ENCODE data around the gene ZDHHC13. TPM values are rescaled to one million over a fixed set of nuclear protein-coding genes. Genes with fewer than 3 reads are reported as not detected.

Gene ZDHHC13
- total RNA-seq, 2 donors from 2014 or later: 12.2 to 12.3 TPM

- Histone ChIP-seq H3K36me3 (no peaks in the 10 kb centered on the region), H3K27ac (no peak overlapping the region), H3K27me3 (replicated peaks; ENCODE audit: insufficient read depth) (no peaks in the 10 kb centered on the region), H3K9me3 (no peaks in the 10 kb centered on the region), H3K4me1 (replicated peaks) (no peaks in the 10 kb centered on the region), H3K4me3 (no peak overlapping the region)
- TF ChIP-seq CTCF (IDR thresholded peaks at IDR 0.05): no peak
- no peak for TF ChIP-seq POLR2AphosphoS5 (IDR thresholded peaks at IDR 0.05)
- no peak for TF ChIP-seq POLR2A (IDR thresholded peaks at IDR 0.05)
- WGBS: 89% methylated on average over 3 of the region's 3 CpGs
- intact Hi-C loops (cut with DNase I): no loop called here
- DNase-seq (ENCODE audit: low spot score): no peak
Measured at GRCh38 chr11:19099093-19099492, 17.9 kb upstream of the ZDHHC13 start.

GRCh38 chr11:19100885-19101284 lies 16.1 kb upstream of the ZDHHC13 start:
- TF ChIP-seq CTCF (IDR thresholded peaks at IDR 0.05): no peak
- TF ChIP-seq POLR2A (IDR thresholded peaks at IDR 0.05): no peak
- TF ChIP-seq POLR2AphosphoS5 (IDR thresholded peaks at IDR 0.05): no peak
- WGBS: 93% methylated on average over 4 of the region's 4 CpGs
- intact Hi-C loops (cut with DNase I): no loop called here
- H3K36me3 ChIP-seq: no peaks in the 10 kb centered on the region
- no peak overlapping the region for H3K4me3 ChIP-seq
- H3K27me3 ChIP-seq (replicated peaks; ENCODE audit: insufficient read depth): no peaks in the 10 kb centered on the region
- H3K9me3 ChIP-seq: no peaks in the 10 kb centered on the region
- DNase-seq (ENCODE audit: low spot score): no peak
- no peak overlapping the region for H3K27ac ChIP-seq
- no peaks in the 10 kb centered on the region for H3K4me1 ChIP-seq (replicated peaks)

GRCh38 chr11:19101796-19102520 lies 15.0 kb upstream of the ZDHHC13 start:
- H3K27ac ChIP-seq: no peak overlapping the region
- no peak overlapping the region for H3K4me3 ChIP-seq
- no peaks in the 10 kb centered on the region for H3K4me1 ChIP-seq (replicated peaks)
- no peaks in the 10 kb centered on the region for H3K9me3 ChIP-seq
- WGBS: 15% methylated on average over 4 of the region's 4 CpGs
- no peaks in the 10 kb centered on the region for H3K27me3 ChIP-seq (replicated peaks; ENCODE audit: insufficient read depth)
- TF ChIP-seq CTCF (IDR thresholded peaks at IDR 0.05) (no peak), POLR2A (IDR thresholded peaks at IDR 0.05) (no peak), POLR2AphosphoS5 (IDR thresholded peaks at IDR 0.05) (no peak)
- H3K36me3 ChIP-seq: no peaks in the 10 kb centered on the region
- no peak for DNase-seq (ENCODE audit: low spot score)
- intact Hi-C loops (cut with DNase I): no loop called here

- H3K27me3 ChIP-seq (replicated peaks; ENCODE audit: insufficient read depth): no peaks in the 10 kb centered on the region
- intact Hi-C loops (cut with DNase I): no loop called here
- TF ChIP-seq POLR2A (IDR thresholded peaks at IDR 0.05): no peak
- TF ChIP-seq CTCF (IDR thresholded peaks at IDR 0.05): no peak
- no peak for TF ChIP-seq POLR2AphosphoS5 (IDR thresholded peaks at IDR 0.05)
- H3K4me1 ChIP-seq (replicated peaks): no peaks in the 10 kb centered on the region
- no peaks in the 10 kb centered on the region for H3K36me3 ChIP-seq
- no peak for DNase-seq (ENCODE audit: low spot score)
- WGBS: 80% methylated on average over 1 of the region's 1 CpG
- no peak overlapping the region for H3K4me3 ChIP-seq
- H3K27ac ChIP-seq: no peak overlapping the region
- H3K9me3 ChIP-seq: no peaks in the 10 kb centered on the region
Measured at GRCh38 chr11:19102521-19102900, 14.5 kb upstream of the ZDHHC13 start.

- WGBS: 100% methylated on average over 1 of the region's 1 CpG
- no peak for TF ChIP-seq POLR2A (IDR thresholded peaks at IDR 0.05)
- TF ChIP-seq CTCF (IDR thresholded peaks at IDR 0.05): no peak
- no peak for TF ChIP-seq POLR2AphosphoS5 (IDR thresholded peaks at IDR 0.05)
- Histone ChIP-seq H3K27ac (no peak overlapping the region), H3K4me1 (replicated peaks) (no peaks in the 10 kb centered on the region), H3K36me3 (no peaks in the 10 kb centered on the region), H3K4me3 (no peak overlapping the region), H3K27me3 (replicated peaks; ENCODE audit: insufficient read depth) (no peaks in the 10 kb centered on the region), H3K9me3 (no peaks in the 10 kb centered on the region)
- no peak for DNase-seq (ENCODE audit: low spot score)
- intact Hi-C loops (cut with DNase I): no loop called here
Measured at GRCh38 chr11:19105011-19105410, 12.0 kb upstream of the ZDHHC13 start.

All from prostate gland (tissue), 2 donors.